ENCODE results near the gene EIF3B. TPM values are rescaled to one million over a fixed set of nuclear protein-coding genes. Genes with fewer than 3 reads are reported as not detected.

Gene EIF3B
- total RNA-seq, 6 experiments from 2014 or later: 175 to 207 (median 180) TPM

- Mint-ChIP-seq H3K27me3 (ENCODE audit: insufficient read depth) (peaks cover 2% of the 10 kb centered on the region), H3K4me1 (ENCODE audit: low read depth) (peaks cover 47% of the 10 kb centered on the region), H3K27ac (peak overlapping the region; percentile 59; the same call in 1 of the 2 replicates), H3K9me3 (no peaks in the 10 kb centered on the region), H3K36me3 (ENCODE audit: low read depth) (peaks cover 5% of the 10 kb centered on the region; the same call in 1 of the 2 replicates), H3K4me3 (peak overlapping the region; percentile 87)
- DNase-seq: no peak
- no peak for TF ChIP-seq CTCF (IDR thresholded peaks at IDR 0.05)
Observed at GRCh38 chr7:2402687-2403013, 48.0 kb downstream of the EIF3B start.

- Mint-ChIP-seq H3K27ac (peak within 1 kb of the TSS; percentile 59; the same call in 1 of the 2 replicates), H3K27me3 (ENCODE audit: insufficient read depth) (peaks cover 2% of the 10 kb centered on the region), H3K9me3 (no peaks in the 10 kb centered on the region), H3K36me3 (ENCODE audit: low read depth) (peaks cover 5% of the 10 kb centered on the region; the same call in 1 of the 2 replicates), H3K4me1 (ENCODE audit: low read depth) (peaks cover 45% of the 10 kb centered on the region), H3K4me3 (peak within 1 kb of the TSS; percentile 90)
- peak; percentile 90 for DNase-seq
- TF ChIP-seq CTCF (IDR thresholded peaks at IDR 0.05): no peak
Observed at GRCh38 chr7:2403014-2403717, 48.5 kb downstream of the EIF3B start, which contains the start of gene CHST12. Gene CHST12, plus strand, starts transcription at chr7:2403611. Its CDS starts 29,029 bp downstream, at chr7:2432640.

GRCh38 chr7:2403718-2404648, 49.4 kb downstream of the EIF3B start:
- peak; percentile 53 for TF ChIP-seq CTCF (IDR thresholded peaks at IDR 0.05)
- Mint-ChIP-seq H3K27me3 (ENCODE audit: insufficient read depth) (peaks cover 2% of the 10 kb centered on the region; the same call in 1 of the 2 replicates), H3K4me1 (ENCODE audit: low read depth) (peaks cover 41% of the 10 kb centered on the region), H3K27ac (no peak overlapping the region), H3K9me3 (no peaks in the 10 kb centered on the region), H3K4me3 (peak overlapping the region; percentile 90), H3K36me3 (ENCODE audit: low read depth) (peaks cover 5% of the 10 kb centered on the region; the same call in 1 of the 2 replicates)
- peak; percentile 12 for DNase-seq

- no peak overlapping the region for H3K27ac Mint-ChIP-seq
Observed at GRCh38 chr7:2404714-2405119, 50.1 kb downstream of the EIF3B start.

More at GRCh38 chr7:2404714-2405119, 50.1 kb downstream of the EIF3B start:
- Mint-ChIP-seq H3K4me1 (ENCODE audit: low read depth) (peaks cover 36% of the 10 kb centered on the region), H3K36me3 (ENCODE audit: low read depth) (peaks cover 5% of the 10 kb centered on the region; the same call in 1 of the 2 replicates), H3K4me3 (peak overlapping the region; percentile 90), H3K9me3 (no peaks in the 10 kb centered on the region), H3K27me3 (ENCODE audit: insufficient read depth) (peaks cover 2% of the 10 kb centered on the region)
- TF ChIP-seq CTCF (IDR thresholded peaks at IDR 0.05): no peak
- no peak for DNase-seq

All from HFFc6 (cell line).